Cardiac muscle cell (in vitro differentiated cells and primary cell): Measurements from ENCODE around the gene MROH7. TPM values are rescaled to one million over a fixed set of nuclear protein-coding genes. Genes with fewer than 3 reads are reported as not detected.

Source experiments
- DNase-seq, 2 donors: peaks; one replicate each; pipeline versions ENCODE4 v3.0.0 to v3.0.0-alpha.2; 2010 to 2017; ENCODE audit warnings: low read depth in 1 of 2, low spot score in 1 of 2
- H3K27ac ChIP-seq: fragments of 200-600 bp; sonication (generic); 2 replicates; pipeline ENCODE4 v1.5.1; 2016
- H3K27me3 ChIP-seq: fragments of 200-600 bp; sonication (generic); 2 replicates; pipeline ENCODE4 v1.6.0; 2016; ENCODE audit warnings: control low read depth
- H3K36me3 ChIP-seq: fragments of 200-600 bp; sonication (generic); 2 replicates; pipeline ENCODE4 v1.5.1; 2016; ENCODE audit warnings: control low read depth
- H3K4me1 ChIP-seq: fragments of 200-600 bp; sonication (generic); 2 replicates; pipeline ENCODE4 v1.8.1; 2017; ENCODE audit warnings: low read depth, mild to moderate bottlenecking, mixed run types
- H3K4me3 ChIP-seq: fragments of 200-600 bp; sonication (generic); 2 replicates; pipeline ENCODE4 v1.5.1; 2016; ENCODE audit warnings: mild to moderate bottlenecking
- H3K9me3 ChIP-seq: fragments of 200-600 bp; sonication (generic); 2 replicates; pipeline ENCODE4 v1.5.1; 2017; ENCODE audit warnings: low read depth, mild to moderate bottlenecking, control low read depth
- CTCF ChIP-seq: IDR thresholded peaks from 2 replicates; pipeline ENCODE4 v1.5.1; 2012; ENCODE audit warnings: low read depth, mild to moderate bottlenecking, low read length
- polyA plus RNA-seq: library from polyadenylated mRNA; unstranded; fragments of >200 nt; fragmentation: Nextera tagmentation; extraction: Ambion mirVana; gene quantifications from 2 replicates; pipeline ENCODE4 v1.2.1, GENCODE V29; 2016
- total RNA-seq: library from RNA; depleted of rRNA; stranded (reverse); fragments of >200 nt; gene quantifications from 2 replicates; pipeline ENCODE4 v1.2.3, GENCODE V29; 2016

The MROH7 gene
- total and polyA plus RNA-seq, 2 experiments from 2014 or later: 7.0 to 22.4 TPM

- DNase-seq: no peak
- no peak for TF ChIP-seq CTCF
- H3K4me3 ChIP-seq: no peak overlapping the region
- H3K4me1 ChIP-seq: no peaks in the 10 kb centered on the region
- H3K36me3 ChIP-seq: peaks cover 22% of the 10 kb centered on the region
- no peaks in the 10 kb centered on the region for H3K9me3 ChIP-seq
- no peaks in the 10 kb centered on the region for H3K27me3 ChIP-seq
- H3K27ac ChIP-seq: no peak overlapping the region
These were observed 44.0 kb upstream of the MROH7 start for GRCh38 chr1:54597455-54598030.

DNA sequence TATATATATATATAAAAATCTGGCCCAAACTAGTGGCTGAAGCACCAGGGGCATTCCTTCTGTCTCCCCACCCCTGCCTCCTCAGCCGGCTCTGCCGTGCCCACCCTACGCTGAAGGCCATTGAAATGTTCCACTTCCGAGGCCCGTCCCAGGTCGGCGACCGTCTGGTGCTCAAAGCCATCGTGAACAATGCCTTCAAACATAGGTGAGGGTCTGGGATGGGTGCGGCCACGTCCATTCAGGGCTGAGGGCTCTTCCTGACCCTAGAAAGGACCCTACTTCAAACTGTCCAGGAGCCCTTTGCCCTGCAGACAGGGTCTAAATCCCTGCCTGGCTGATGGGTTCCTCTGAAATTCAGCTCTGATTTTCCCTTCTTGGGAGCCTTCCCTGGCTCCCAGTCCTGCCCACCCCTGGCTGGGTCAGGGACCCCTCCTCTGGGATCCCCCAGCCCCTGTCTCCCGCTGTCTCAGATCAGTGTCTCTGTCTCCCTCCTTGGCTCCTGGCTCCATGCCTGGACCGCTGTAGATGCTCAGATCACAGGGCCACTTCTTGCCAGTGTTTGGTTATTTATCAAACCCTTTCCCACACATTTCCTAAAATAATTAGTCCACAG is 42.3 kb upstream of the MROH7 start:
- Histone ChIP-seq H3K27ac (no peak overlapping the region), H3K4me1 (no peaks in the 10 kb centered on the region), H3K27me3 (no peaks in the 10 kb centered on the region), H3K4me3 (no peak overlapping the region), H3K9me3 (no peaks in the 10 kb centered on the region), H3K36me3 (peaks cover 21% of the 10 kb centered on the region)
- DNase-seq: no peak
- TF ChIP-seq CTCF: no peak

GRCh38 chr1:54600947-54601721 is 40.5 kb upstream of the MROH7 start:
- Histone ChIP-seq H3K4me1 (no peaks in the 10 kb centered on the region), H3K27ac (no peak overlapping the region), H3K9me3 (no peaks in the 10 kb centered on the region), H3K36me3 (peaks cover 19% of the 10 kb centered on the region), H3K4me3 (no peak overlapping the region), H3K27me3 (no peaks in the 10 kb centered on the region)
- no peak for DNase-seq
- no peak for TF ChIP-seq CTCF

DNA sequence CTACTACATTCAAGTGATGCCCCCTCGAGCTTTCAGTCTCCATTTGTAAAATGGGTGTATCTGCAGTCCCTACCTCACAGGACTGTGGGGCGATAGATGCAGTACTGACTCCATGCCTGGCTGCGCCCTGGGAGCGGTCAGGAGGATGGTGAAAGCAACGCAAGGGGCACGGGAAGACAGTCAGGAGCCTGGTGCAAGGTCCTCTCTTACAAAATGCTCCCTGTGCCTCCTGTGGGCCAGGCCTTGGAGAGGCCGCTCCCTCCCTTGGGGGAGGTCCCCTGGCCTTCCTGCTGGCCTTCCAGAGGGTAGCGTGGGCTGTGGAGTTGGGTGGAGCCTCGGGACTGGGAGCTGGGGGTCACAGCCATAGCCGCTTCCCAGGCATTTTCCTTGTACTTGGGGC is 39.9 kb upstream of the MROH7 start:
- Histone ChIP-seq H3K4me3 (no peak overlapping the region), H3K9me3 (no peaks in the 10 kb centered on the region), H3K36me3 (peaks cover 17% of the 10 kb centered on the region), H3K4me1 (no peaks in the 10 kb centered on the region), H3K27me3 (no peaks in the 10 kb centered on the region), H3K27ac (no peak overlapping the region)
- TF ChIP-seq CTCF: no peak
- no peak for DNase-seq

DNA sequence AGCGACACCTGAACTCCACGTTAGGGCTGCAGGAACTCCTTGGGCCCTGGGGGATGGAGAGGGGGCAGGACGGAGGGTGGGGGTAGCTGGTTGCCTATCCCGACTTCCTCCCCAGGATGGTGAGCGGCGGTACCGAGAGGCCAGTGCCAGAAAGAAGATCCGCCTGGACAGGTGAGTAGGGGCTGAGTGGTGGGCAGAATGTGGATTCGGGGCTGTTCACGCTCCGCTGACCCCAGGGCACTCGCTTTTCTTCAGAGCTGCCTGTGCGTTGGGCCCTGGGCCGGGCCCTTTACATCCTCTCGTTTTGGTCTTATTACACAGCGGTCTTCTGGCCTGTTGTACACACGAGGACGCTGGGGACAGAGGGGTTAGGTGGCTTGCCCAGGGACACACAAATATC is 39.0 kb upstream of the MROH7 start:
- H3K27ac ChIP-seq: no peak overlapping the region
- no peak for TF ChIP-seq CTCF
- H3K4me1 ChIP-seq: no peaks in the 10 kb centered on the region
- no peak for DNase-seq
- no peaks in the 10 kb centered on the region for H3K27me3 ChIP-seq
- H3K4me3 ChIP-seq: no peak overlapping the region
- H3K9me3 ChIP-seq: no peaks in the 10 kb centered on the region
- peaks cover 11% of the 10 kb centered on the region for H3K36me3 ChIP-seq
